Breast epithelium (tissue), 3 donors: ENCODE data around the gene HMCES.

Experiments
- CTCF ChIP-seq, 3 donors: fragments of 450-650 bp; IDR thresholded peaks; one replicate each; pipeline ENCODE4 v1.5.1; 2016 to 2017; ENCODE audit warnings: antibody characterized with exemption in 3 of 3, mild to moderate bottlenecking in 3 of 3, moderate library complexity in 3 of 3
- POLR2A ChIP-seq: fragments of 450-650 bp; IDR thresholded peaks from one replicate; pipeline ENCODE4 v1.6.1; 2016; ENCODE audit warnings: antibody characterized with exemption, mild to moderate bottlenecking, moderate library complexity
- POLR2AphosphoS5 ChIP-seq, 3 donors: sonication (generic); formaldehyde crosslinking; IDR thresholded peaks; one replicate each; pipeline ENCODE4 v1.6.1; 2017; ENCODE audit warnings: antibody characterized with exemption in 3 of 3

GRCh38 chr3:129314386-129315222 is 35.9 kb downstream of the HMCES start:
- TF ChIP-seq CTCF (IDR thresholded peaks at IDR 0.05): no peak
- peak; percentile 24 for TF ChIP-seq POLR2A
- TF ChIP-seq POLR2AphosphoS5 (IDR thresholded peaks at IDR 0.05): peak in 2 of 3 donors; percentile 80 to 90
